Measurements from ENCODE around the gene TRIM24. TPM values are rescaled to one million over a fixed set of nuclear protein-coding genes. Genes with fewer than 3 reads are reported as not detected.

Gene TRIM24
- total and polyA plus RNA-seq, 4 experiments from 2014 or later: 3.1 to 15.2 (median 12.4) TPM

- H3K4me1 Mint-ChIP-seq: no peaks in the 10 kb centered on the region
- ChIA-PET CTCF (ENCODE audit: partially characterized antibody) (no interaction called here), POLR2A (ENCODE audit: partially characterized antibody) (no interaction called here)
- H3K4me1 ChIP-seq (ENCODE audit: insufficient read depth, low read length): no peaks in the 10 kb centered on the region
- no peak overlapping the region for H3K4me3 Mint-ChIP-seq
- no peak overlapping the region for H3K27ac ChIP-seq (ENCODE audit: low read depth, low read length)
- H3K36me3 ChIP-seq (ENCODE audit: insufficient read depth, low read length): peaks cover 40% of the 10 kb centered on the region
- H3K27ac Mint-ChIP-seq: no peak overlapping the region
- H3K9me3 Mint-ChIP-seq: peaks cover 9 to 43% (median 24%) of the 10 kb centered on the region in 8 donors
- no peaks in the 10 kb centered on the region for H3K27me3 Mint-ChIP-seq
- no peak for DNase-seq
- H3K27me3 ChIP-seq (ENCODE audit: insufficient read depth, low read length): no peaks in the 10 kb centered on the region
- peaks cover 85 to 88% of the 10 kb centered on the region in 2 donors for H3K36me3 Mint-ChIP-seq
- no peaks in the 10 kb centered on the region for H3K9me3 ChIP-seq (ENCODE audit: control insufficient read depth in 1 of 2, low read length in 2 of 2)
- intact Hi-C loops (cut with micrococcal nuclease): no loop called here
- H3K4me3 ChIP-seq (ENCODE audit: low read length in 2 of 2): no peak overlapping the region
These were observed 90.3 kb downstream of the TRIM24 start for GRCh38 chr7:138550337-138550736.

DNA sequence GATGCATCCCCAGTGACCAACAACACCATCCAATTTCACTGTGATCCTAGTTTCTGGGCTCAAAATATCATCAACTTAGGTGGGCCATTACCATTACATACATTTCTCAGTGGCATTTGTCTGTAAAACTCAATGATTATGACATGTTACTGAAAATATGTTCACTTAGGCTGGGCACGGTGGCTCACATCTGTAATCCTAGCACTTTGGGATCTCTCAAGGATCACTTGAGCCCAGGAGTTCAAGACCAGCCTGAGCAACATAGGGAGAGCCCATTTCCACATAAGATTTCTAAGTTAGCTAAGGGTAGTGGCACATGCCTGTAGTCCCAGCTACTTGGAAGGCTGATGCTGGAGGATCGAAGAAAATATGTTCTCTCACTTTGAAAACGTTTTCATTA is 91.0 kb downstream of the TRIM24 start:
- CTCF ChIA-PET (ENCODE audit: partially characterized antibody): no interaction called here
- Mint-ChIP-seq H3K4me3 (no peak overlapping the region), H3K9me3 (peaks cover 10 to 46% (median 28%) of the 10 kb centered on the region in 8 donors), H3K36me3 (peaks cover 84 to 88% of the 10 kb centered on the region in 2 donors), H3K27me3 (no peaks in the 10 kb centered on the region), H3K4me1 (no peaks in the 10 kb centered on the region), H3K27ac (no peak overlapping the region)
- Histone ChIP-seq H3K36me3 (ENCODE audit: insufficient read depth, low read length) (peaks cover 44% of the 10 kb centered on the region), H3K27ac (ENCODE audit: low read depth, low read length) (no peak overlapping the region), H3K4me3 (ENCODE audit: low read length in 2 of 2) (no peak overlapping the region), H3K4me1 (ENCODE audit: insufficient read depth, low read length) (no peaks in the 10 kb centered on the region), H3K9me3 (ENCODE audit: control insufficient read depth in 1 of 2, low read length in 2 of 2) (no peaks in the 10 kb centered on the region), H3K27me3 (ENCODE audit: insufficient read depth, low read length) (no peaks in the 10 kb centered on the region)
- intact Hi-C loops (cut with micrococcal nuclease): no loop called here
- POLR2A ChIA-PET (ENCODE audit: partially characterized antibody): no interaction called here
- no peak for DNase-seq

DNA sequence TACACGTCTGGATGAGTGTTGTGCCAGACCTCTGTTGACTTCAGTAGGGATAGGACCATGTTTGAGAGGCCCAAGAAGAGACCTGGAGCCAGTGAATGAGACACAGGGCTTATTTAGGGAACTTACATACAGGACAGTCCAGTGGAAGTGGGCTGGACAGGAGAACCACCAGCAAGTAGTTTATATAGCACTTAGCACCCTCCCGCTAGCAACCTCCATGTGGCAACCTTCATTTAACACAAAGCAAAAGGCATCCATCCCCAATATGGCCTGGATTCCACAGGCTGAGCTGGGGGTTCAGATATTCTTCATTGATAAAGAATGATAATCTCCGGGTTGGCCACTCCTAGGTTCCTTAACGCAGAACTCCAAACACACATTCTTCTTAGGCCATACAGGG is 93.7 kb downstream of the TRIM24 start:
- Mint-ChIP-seq H3K27ac (no peak overlapping the region), H3K4me1 (no peaks in the 10 kb centered on the region), H3K36me3 (peaks cover 92 to 96% of the 10 kb centered on the region in 2 donors), H3K9me3 (peaks cover 7 to 69% (median 53%) of the 10 kb centered on the region in 8 donors), H3K27me3 (no peaks in the 10 kb centered on the region), H3K4me3 (no peak overlapping the region)
- Histone ChIP-seq H3K4me3 (ENCODE audit: low read length in 2 of 2) (no peak overlapping the region), H3K36me3 (ENCODE audit: insufficient read depth, low read length) (peaks cover 66% of the 10 kb centered on the region), H3K27me3 (ENCODE audit: insufficient read depth, low read length) (no peaks in the 10 kb centered on the region), H3K4me1 (ENCODE audit: insufficient read depth, low read length) (no peaks in the 10 kb centered on the region), H3K9me3 (ENCODE audit: control insufficient read depth in 1 of 2, low read length in 2 of 2) (peaks cover 7 to 21% of the 10 kb centered on the region in 2 donors), H3K27ac (ENCODE audit: low read depth, low read length) (no peak overlapping the region)
- POLR2A ChIA-PET (ENCODE audit: partially characterized antibody): no interaction called here
- CTCF ChIA-PET (ENCODE audit: partially characterized antibody): no interaction called here
- DNase-seq: no peak
- intact Hi-C loops (cut with micrococcal nuclease): no loop called here

DNA sequence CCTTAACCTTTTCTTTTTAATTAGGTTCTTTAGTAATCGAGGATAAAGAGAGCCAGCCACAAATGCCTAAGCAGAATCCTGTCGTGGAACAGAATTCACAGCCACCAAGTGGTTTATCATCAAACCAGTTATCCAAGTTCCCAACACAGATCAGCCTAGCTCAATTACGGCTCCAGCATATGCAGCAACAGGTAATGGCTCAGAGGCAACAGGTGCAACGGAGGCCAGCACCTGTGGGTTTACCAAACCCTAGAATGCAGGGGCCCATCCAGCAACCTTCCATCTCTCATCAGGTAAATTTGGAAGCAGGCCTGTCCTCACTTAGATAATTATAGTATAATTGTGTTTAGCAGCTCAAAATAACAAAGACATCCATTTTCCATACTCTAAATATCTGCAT is 94.6 kb downstream of the TRIM24 start:
- H3K27ac ChIP-seq (ENCODE audit: low read depth, low read length): no peak overlapping the region
- no peaks in the 10 kb centered on the region for H3K4me1 Mint-ChIP-seq
- no peaks in the 10 kb centered on the region for H3K27me3 ChIP-seq (ENCODE audit: insufficient read depth, low read length)
- H3K4me3 ChIP-seq (ENCODE audit: low read length in 2 of 2): no peak overlapping the region
- ChIA-PET CTCF (ENCODE audit: partially characterized antibody) (no interaction called here), POLR2A (ENCODE audit: partially characterized antibody) (no interaction called here)
- H3K4me1 ChIP-seq (ENCODE audit: insufficient read depth, low read length): no peaks in the 10 kb centered on the region
- no peak overlapping the region for H3K27ac Mint-ChIP-seq
- H3K9me3 ChIP-seq (ENCODE audit: control insufficient read depth in 1 of 2, low read length in 2 of 2): peaks cover 7 to 21% of the 10 kb centered on the region in 2 donors
- intact Hi-C loops (cut with micrococcal nuclease): no loop called here
- H3K36me3 ChIP-seq (ENCODE audit: insufficient read depth, low read length): peaks cover 66% of the 10 kb centered on the region
- no peak for DNase-seq
- peaks cover 7 to 73% (median 54%) of the 10 kb centered on the region in 8 donors for H3K9me3 Mint-ChIP-seq
- no peaks in the 10 kb centered on the region for H3K27me3 Mint-ChIP-seq
- H3K4me3 Mint-ChIP-seq: no peak overlapping the region
- peaks cover 93 to 96% of the 10 kb centered on the region in 2 donors for H3K36me3 Mint-ChIP-seq

DNA sequence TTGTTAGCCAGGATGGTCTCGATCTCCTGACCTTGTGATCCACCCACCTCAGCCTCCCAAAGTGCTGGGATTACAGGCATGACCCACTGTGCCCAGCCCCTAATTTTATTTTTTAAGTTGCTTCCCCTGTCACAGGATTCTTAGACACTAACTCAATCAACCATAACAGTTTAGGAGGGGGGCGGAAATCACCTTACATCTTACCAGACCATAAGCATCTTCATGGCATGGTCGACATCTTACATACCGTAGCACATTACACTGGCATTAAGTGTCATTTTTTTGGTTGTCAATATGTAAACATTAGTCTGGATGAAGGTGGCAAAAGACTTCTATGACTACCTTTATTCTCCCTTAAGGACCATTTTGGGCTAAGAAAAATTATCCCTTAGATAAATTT is 95.6 kb downstream of the TRIM24 start:
- intact Hi-C loops (cut with micrococcal nuclease): no loop called here
- Histone ChIP-seq H3K27ac (ENCODE audit: low read depth, low read length) (no peak overlapping the region), H3K36me3 (ENCODE audit: insufficient read depth, low read length) (peaks cover 66% of the 10 kb centered on the region), H3K4me3 (ENCODE audit: low read length in 2 of 2) (no peak overlapping the region), H3K27me3 (ENCODE audit: insufficient read depth, low read length) (no peaks in the 10 kb centered on the region), H3K9me3 (ENCODE audit: control insufficient read depth in 1 of 2, low read length in 2 of 2) (peaks cover 7 to 21% of the 10 kb centered on the region in 2 donors), H3K4me1 (ENCODE audit: insufficient read depth, low read length) (no peaks in the 10 kb centered on the region)
- no peaks in the 10 kb centered on the region for H3K27me3 Mint-ChIP-seq
- no peak overlapping the region for H3K4me3 Mint-ChIP-seq
- no peak overlapping the region for H3K27ac Mint-ChIP-seq
- H3K4me1 Mint-ChIP-seq: no peaks in the 10 kb centered on the region
- peaks cover 7 to 74% (median 56%) of the 10 kb centered on the region in 8 donors for H3K9me3 Mint-ChIP-seq
- CTCF ChIA-PET (ENCODE audit: partially characterized antibody): no interaction called here
- DNase-seq: no peak
- peaks cover 93 to 97% of the 10 kb centered on the region in 2 donors for H3K36me3 Mint-ChIP-seq
- POLR2A ChIA-PET (ENCODE audit: partially characterized antibody): no interaction called here

GRCh38 chr7:138556771-138557484 is 96.9 kb downstream of the TRIM24 start:
- Histone ChIP-seq H3K27me3 (ENCODE audit: insufficient read depth, low read length) (no peaks in the 10 kb centered on the region), H3K36me3 (ENCODE audit: insufficient read depth, low read length) (peaks cover 66% of the 10 kb centered on the region), H3K4me3 (ENCODE audit: low read length in 2 of 2) (no peak overlapping the region), H3K4me1 (ENCODE audit: insufficient read depth, low read length) (no peaks in the 10 kb centered on the region), H3K9me3 (ENCODE audit: control insufficient read depth in 1 of 2, low read length in 2 of 2) (peaks cover 7 to 21% of the 10 kb centered on the region in 2 donors), H3K27ac (ENCODE audit: low read depth, low read length) (no peak overlapping the region)
- ChIA-PET CTCF (ENCODE audit: partially characterized antibody) (no interaction called here), POLR2A (ENCODE audit: partially characterized antibody) (no interaction called here)
- peaks cover 93 to 97% of the 10 kb centered on the region in 2 donors for H3K36me3 Mint-ChIP-seq
- intact Hi-C loops (cut with micrococcal nuclease): no loop called here
- H3K27ac Mint-ChIP-seq: no peak overlapping the region
- no peak for DNase-seq
- H3K4me3 Mint-ChIP-seq: no peak overlapping the region
- H3K27me3 Mint-ChIP-seq: no peaks in the 10 kb centered on the region
- peaks cover 8 to 82% (median 56%) of the 10 kb centered on the region in 8 donors for H3K9me3 Mint-ChIP-seq
- no peaks in the 10 kb centered on the region for H3K4me1 Mint-ChIP-seq

- Mint-ChIP-seq H3K36me3 (peaks cover 96 to 98% of the 10 kb centered on the region in 2 donors), H3K4me1 (no peaks in the 10 kb centered on the region), H3K4me3 (no peak overlapping the region), H3K27ac (no peak overlapping the region), H3K27me3 (no peaks in the 10 kb centered on the region), H3K9me3 (peaks cover 3 to 88% (median 64%) of the 10 kb centered on the region in 8 donors)
- H3K27me3 ChIP-seq (ENCODE audit: insufficient read depth, low read length): no peaks in the 10 kb centered on the region
- H3K4me3 ChIP-seq (ENCODE audit: low read length in 2 of 2): no peak overlapping the region
- intact Hi-C loops (cut with micrococcal nuclease): no loop called here
- peaks cover 59% of the 10 kb centered on the region for H3K36me3 ChIP-seq (ENCODE audit: insufficient read depth, low read length)
- H3K9me3 ChIP-seq (ENCODE audit: control insufficient read depth in 1 of 2, low read length in 2 of 2): peaks cover 9 to 22% of the 10 kb centered on the region in 2 donors
- no peak for DNase-seq
- no peak overlapping the region for H3K27ac ChIP-seq (ENCODE audit: low read depth, low read length)
- ChIA-PET CTCF (ENCODE audit: partially characterized antibody) (no interaction called here), POLR2A (ENCODE audit: partially characterized antibody) (no interaction called here)
- H3K4me1 ChIP-seq (ENCODE audit: insufficient read depth, low read length): no peaks in the 10 kb centered on the region
These were observed 99.4 kb downstream of the TRIM24 start for GRCh38 chr7:138559448-138559847.
